COLO668 (cell line): Measurements from ENCODE around the gene RAD23B.

Experiments
- DNase-seq: peaks from one replicate; lab custom pipeline; 2025; ENCODE audit not compliant: unreplicated experiment; lab: John Stamatoyannopoulos, UW

Gene RAD23B

DNA sequence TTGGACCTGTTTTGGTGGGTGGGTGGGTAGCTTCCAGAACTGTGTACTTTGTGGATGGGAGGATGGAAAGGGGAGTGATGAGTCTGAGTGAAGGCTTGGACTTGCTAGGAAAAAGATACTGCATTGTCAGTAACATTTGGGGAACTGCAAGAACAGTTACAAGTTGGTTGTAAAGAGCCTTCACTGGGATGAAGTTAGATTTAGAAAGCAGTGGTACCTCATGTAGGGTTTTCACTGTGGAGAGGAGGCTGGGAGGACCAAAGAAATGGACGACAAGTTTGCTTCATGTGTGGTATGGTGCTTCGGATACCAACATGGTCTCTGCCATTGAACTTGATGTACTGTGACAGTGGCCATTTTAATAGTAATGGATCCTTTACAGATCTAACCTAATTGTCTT lies 50.3 kb downstream of the RAD23B start:
- no peak for DNase-seq

DNA sequence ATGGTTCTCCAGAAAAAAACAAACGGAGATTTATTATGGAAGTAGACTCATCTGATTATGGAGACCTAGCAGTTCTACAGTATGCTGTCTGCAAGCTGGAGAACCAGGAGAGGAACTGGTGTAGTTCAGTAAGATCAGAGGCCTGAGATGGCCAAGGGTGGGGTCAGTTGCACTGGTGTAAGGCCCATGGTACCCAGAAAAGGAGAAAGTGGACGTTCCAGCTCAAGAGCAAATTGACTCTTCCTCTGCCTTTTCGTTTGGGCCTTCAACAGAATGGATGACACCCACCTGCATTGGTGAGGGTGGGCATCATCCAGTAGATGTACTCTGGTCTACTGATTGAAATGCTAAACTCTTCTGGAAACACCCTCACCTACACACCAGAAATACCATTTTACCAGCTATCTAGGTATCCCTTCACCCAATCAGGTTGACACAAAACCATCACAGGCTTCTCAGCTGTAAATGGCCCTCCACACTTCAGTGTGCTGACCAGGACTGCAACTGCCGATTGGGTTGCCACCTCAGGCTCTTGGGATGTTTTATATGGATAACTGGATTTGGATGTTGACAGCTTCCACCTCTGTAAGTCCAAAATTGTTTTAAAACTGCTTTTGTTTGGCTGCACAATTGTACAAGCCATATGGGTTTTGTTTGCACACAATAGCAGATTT lies 51.2 kb downstream of the RAD23B start:
- DNase-seq, result no peak

DNA sequence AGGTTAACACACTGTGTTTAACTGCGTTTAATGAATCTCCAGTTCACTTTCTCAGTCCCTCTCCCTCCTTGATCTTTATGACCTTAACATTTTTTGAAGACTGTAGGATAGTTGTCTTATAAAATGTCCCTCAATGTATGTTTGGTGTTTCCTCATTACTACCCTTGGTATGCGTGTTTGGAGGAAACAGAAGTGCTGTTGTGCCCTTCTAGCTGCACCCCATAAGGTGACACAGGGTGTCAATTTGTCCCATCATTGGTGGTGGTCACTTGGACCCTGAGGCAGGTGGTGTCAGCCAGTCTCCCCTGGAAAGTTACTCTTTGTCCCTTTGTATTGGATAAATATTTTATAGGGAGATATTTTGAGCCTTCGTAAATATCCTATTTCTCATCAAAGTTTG lies 52.3 kb downstream of the RAD23B start:
- no peak for DNase-seq

- no peak for DNase-seq
Measured at GRCh38 chr9:107336718-107337360, 53.8 kb downstream of the RAD23B start.

DNA sequence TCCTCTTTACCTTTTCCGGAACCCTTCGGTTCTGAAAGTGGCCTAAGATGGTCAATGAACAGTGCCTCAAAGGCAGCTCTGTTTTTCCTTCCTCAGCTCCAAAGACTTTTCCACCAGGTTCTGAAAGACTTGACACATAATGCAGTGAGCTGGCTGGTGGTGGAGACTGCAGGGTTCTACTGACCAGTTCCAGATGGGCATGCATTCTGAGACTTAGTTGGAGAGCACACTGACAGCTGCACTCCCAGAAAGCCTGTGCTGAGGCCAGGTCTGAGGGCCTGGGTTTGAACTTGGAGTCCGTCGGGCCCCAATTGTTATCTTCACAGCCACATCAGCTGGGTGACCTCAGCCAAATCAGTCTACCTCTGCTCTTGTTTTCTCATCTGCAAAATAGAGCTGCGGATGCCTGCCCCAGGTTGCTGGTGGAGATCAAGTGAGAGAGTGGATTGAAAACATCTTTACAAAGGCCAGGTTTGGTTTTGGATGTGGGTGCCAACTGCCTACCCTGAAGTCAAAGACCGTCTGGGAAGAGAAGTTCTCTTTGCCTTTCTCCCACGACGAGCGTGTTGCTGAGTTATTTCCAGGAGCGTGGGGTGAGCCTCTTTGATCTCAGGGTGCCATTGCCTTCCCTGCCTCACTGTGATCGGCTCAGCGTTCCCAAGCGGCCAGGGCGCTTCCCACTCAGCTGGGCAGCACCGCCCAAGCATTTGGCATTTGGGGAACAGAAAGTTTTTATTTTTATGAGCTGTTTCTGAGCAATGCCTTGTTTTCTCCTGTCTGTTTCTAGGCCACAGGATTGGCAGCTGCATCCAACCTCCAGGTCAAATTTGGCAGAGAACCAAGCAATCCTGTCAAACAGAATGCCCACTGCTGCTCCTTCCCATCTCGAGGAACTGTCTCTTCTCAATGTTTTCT lies 54.9 kb downstream of the RAD23B start:
- no peak for DNase-seq

DNA sequence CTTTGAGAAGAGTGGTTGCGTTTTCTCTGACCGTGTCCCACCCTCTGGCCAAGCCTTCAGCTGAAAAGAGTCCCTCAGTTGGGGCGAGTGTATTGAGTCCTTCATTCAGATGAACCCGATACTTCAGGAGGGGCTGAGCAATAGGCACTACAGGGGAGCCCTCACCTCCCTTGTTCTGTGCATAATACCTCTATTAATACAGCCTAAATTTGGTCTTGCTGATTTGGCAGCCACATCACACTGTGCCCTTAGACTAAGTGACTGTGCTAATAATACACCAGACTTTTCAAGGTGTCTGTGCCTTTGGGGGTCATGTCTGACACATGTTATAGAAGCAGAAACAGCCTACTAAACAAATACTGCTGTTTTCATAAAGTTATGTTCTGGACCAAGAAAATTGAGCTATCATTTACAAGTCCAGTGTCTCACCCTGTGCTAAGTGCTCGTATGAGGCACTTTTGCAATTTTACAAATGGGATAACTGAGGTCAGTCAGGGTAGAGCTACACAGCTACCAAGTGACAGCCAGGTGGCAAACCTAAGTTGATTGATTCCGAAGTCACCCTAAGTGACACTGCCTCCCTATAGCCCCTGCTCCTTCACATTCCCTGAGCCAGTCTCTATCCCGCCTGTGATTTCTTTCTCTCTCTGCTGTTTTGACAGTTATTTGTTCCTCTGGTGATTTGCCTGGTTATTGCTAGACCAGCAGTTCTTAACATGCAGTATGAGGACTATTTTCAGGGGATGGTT lies 56.0 kb downstream of the RAD23B start:
- DNase-seq, result no peak

GRCh38 chr9:107340920-107341632 lies 58.0 kb downstream of the RAD23B start:
- peak; percentile 84 for DNase-seq

DNA sequence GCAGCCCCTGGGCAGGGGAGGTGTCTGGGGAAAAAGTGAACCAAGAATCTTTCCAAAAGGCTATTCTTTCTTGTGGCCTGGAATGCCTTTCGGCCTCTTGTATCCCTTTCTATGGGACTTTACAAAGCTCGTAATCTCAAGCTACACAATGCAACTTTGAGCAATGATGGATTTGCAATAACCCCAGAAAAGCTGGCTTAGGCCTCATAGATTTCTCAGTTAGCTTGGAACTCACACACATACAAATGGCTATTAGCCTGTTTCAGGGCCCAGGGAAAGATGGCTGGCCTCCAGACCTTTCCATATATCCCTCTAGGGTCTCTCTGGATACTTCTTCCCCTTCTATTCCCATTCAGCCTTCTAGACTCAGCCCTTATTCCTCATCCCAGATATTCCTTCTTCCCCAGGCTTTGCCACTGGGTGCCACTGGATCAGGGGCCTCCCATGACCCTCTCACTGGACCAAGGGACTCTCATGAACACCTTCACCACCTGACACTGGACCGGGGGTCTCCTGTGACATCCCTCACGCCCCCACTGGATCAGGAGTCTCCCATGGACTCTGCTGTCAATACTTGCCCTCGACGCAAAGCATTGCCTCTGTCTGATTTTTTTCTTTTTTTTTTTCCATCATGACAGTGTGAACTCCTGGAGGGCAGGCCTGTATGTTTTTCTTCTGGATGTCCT lies 59.5 kb downstream of the RAD23B start:
- DNase-seq, result no peak

DNA sequence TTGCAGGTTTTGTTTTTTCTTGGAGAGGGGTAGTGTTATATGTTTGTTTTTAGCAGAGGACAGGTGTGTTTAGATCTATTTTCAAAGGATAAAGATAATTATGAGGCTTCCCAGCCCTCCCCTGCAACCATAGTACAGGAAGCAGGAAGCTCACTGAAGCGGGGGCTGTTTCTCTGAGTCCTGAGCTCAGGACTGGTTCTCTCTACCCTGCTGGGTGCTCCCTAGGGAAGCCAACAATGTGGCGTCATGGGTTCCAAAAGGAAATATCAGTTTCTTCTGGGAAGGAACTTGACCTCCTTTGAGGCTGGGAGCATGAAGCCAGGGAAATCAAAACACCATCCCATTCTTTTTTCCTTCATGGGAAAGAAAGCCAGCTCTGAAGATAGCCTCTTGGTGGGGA lies 62.2 kb downstream of the RAD23B start:
- DNase-seq, result peak; percentile 29

DNA sequence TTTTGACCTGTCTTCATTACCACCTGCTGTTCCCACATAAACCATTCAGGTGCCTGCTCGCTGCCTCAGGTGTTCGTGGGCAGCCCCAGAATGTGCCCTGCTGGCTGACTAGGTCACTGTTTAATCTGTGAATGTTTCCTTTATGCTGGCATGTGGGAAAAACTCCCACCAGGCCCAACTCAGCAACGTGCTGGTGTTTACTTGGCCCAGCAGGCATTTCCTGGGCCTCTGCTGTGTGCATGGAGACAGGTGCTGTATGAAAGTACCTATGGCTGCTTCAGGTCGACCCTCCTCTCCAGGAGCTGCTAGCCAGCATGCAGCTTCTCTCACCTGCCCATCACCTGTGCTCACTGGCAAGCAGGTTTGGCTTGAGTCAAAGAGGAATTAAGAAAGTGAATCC lies 65.8 kb downstream of the RAD23B start:
- peak; percentile 74 for DNase-seq

GRCh38 chr9:107350443-107350842 lies 67.4 kb downstream of the RAD23B start:
- no peak for DNase-seq

DNA sequence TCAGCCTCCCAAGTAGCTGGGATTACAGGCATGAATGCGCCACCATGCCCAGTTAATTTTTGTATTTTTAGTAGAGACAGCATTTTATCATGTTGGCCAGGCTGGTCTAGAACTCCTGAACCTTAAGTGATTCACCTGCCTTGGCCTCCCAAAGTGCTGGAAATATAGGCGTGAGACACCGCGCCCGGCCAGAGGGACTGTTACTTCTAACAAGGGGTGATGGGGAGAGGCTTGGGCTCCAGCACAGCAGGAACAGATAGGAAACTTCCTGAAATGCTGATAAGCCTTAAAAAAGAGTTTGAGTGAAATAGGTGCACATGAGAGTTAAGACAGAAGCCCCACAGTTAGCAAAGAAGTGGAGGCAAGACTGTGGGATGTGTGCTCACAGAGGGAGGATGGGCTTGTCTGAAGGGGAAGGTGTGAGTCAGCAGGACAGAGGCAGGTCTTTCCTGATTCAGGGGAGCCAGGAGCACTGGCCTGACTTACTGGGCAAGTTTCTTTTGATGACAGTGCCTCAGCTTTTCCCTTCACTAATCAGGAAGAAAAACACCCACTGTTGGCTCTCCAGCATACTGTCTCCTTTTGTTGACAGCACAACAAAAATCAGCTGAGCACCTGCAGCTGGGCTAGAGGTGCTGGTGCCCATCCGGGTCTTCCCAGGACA lies 68.4 kb downstream of the RAD23B start:
- no peak for DNase-seq

GRCh38 chr9:107355394-107355793 lies 72.3 kb downstream of the RAD23B start:
- no peak for DNase-seq

- peak; percentile 85 for DNase-seq
Measured at GRCh38 chr9:107358986-107359385, 75.9 kb downstream of the RAD23B start.

GRCh38 chr9:107360098-107360497 lies 77.0 kb downstream of the RAD23B start:
- no peak for DNase-seq

DNA sequence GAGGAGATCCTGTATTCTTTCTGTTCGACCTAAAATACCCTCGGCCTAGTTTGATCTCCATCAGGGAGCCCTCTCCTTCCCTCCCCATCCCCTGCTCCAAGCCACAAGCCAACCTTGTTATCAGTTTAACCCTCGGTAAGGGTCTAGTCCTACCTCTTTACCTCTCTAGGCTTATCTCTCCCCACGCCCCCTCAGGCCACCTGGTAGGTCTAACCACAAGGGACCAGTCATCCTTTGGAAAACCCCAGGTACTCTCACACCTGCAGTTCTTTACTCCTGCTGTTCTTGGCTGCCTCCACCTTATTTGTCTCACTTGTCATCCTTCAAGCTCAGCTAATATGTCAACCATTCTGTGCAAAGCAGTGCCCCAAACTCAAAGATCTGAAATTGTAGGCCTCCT lies 78.7 kb downstream of the RAD23B start:
- DNase-seq, result peak; percentile 20

DNA sequence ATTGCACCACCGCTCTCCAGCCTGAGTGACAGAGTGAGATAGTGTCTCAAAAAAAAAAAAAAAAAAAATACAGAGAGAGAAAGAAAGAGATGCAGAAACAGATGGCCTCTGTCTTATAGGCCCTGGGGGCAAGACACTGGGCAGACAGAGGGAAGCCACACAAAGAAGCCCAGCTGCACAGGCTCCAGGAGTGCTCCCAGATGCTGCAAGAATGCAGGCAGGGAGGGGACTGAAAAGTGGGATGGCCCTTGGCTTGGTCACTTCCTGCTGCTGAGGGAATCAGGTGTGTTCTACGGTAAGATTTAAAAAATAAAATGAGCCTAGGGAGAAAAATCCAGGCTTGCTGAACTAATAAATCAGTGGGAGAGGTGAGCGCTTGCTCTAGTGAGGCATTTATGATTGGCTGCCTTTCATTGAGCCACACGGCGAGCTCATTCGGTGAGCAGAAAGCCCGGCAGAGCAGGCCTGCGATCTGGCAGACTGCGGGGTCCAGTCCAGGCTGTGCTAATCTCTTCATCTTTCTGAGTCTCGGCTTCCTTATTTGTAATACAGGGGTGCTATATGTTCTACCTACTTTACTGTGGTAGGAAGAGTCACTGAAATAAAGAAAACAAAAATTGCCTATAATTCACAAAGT lies 80.6 kb downstream of the RAD23B start:
- DNase-seq, result no peak

DNA sequence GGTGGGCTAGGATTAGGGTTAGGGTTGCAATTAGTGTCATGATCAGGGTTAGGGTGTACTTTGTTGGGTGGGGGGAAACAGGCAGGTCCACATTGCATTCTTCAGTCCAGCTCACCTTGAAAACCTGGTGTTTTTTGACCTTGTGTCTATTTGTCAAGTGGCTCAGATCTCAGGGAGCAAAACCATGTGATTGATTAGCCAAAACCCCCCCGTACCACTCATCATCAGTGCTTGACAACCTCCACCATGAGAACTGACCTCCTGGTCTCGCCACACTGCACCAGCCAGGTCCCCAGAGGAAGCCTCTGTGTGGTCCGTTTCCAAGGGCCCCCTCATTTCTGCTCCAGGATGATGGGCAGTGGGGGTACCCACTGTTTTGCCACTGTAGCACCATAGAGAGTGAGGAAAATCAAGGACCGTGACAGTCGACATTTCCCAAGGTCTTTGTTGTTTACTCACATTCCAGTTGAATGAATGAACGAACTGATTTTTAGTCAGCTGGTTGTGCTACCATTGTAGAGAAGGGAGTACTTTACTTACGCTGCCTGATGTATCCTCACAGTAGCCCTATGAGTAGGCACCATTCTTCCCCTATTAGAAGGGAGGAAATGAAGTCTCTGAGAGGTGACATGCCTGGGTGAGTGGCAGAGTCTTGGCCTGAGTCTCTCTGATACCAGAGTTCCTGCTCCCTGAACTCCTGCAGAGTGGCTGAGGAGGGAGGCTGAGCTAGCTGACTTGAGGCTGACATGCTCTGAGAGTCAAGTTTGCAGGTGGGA lies 84.8 kb downstream of the RAD23B start:
- DNase-seq, result no peak
